Suprapubic skin (tissue), 4 donors: Measurements from ENCODE around the gene CREB3.

Source experiments
- CTCF ChIP-seq, 2 donors: fragments of 200-600 bp in 1 of 2; fragments of 450-650 bp in 1 of 2; sonication (generic) in 1 of 2; IDR thresholded peaks; one replicate each; pipeline ENCODE4 v1.5.1; 2016 to 2019; ENCODE audit warnings: antibody characterized with exemption in 2 of 2, mild to moderate bottlenecking in 1 of 2, moderate library complexity in 1 of 2
- POLR2A ChIP-seq, 2 donors: fragments of 450-650 bp; IDR thresholded peaks; one replicate each; pipeline ENCODE4 v1.6.1; 2017; ENCODE audit warnings: antibody characterized with exemption in 2 of 2, mild to moderate bottlenecking in 2 of 2, moderate library complexity in 2 of 2
- POLR2AphosphoS5 ChIP-seq, 3 donors: sonication (generic); formaldehyde crosslinking; IDR thresholded peaks; one replicate each; pipeline ENCODE4 v1.6.1; 2017; ENCODE audit warnings: antibody characterized with exemption in 3 of 3

- TF ChIP-seq POLR2A (IDR thresholded peaks at IDR 0.05) (no peak), CTCF (IDR thresholded peaks at IDR 0.05) (no peak), POLR2AphosphoS5 (IDR thresholded peaks at IDR 0.05) (no peak)
These were observed 18.9 kb upstream of the CREB3 start for GRCh38 chr9:35713578-35713977.
